KOPT-K1 (cell line): ENCODE results near the gene NCOA7.
"Not testable (repeated sequence)": the region's sequence is repeated elsewhere in the genome, so short reads cannot be mapped to it uniquely, and the experiment has no call there.

ENCODE experiments used
- H3K27ac ChIP-seq: fragments of 200-600 bp; sonication (generic); 2 replicates; pipeline ENCODE4 v1.5.1; 2016; ENCODE audit warnings: antibody characterized with exemption, mild to moderate bottlenecking, low read depth, low read length; ENCODE audit not compliant: poor library complexity, severe bottlenecking
- H3K36me3 ChIP-seq: fragments of 200-600 bp; sonication (generic); 2 replicates; pipeline ENCODE4 v1.5.1; 2017; ENCODE audit warnings: antibody characterized with exemption, mild to moderate bottlenecking, low read length, moderate library complexity; ENCODE audit not compliant: insufficient read depth
- H3K9me3 ChIP-seq: fragments of 200-600 bp; sonication (generic); 2 replicates; pipeline ENCODE4 v1.5.1; 2017; ENCODE audit warnings: antibody characterized with exemption, low read length, mild to moderate bottlenecking; ENCODE audit not compliant: insufficient read depth, poor library complexity, severe bottlenecking

Gene NCOA7

GRCh38 chr6:125843593-125843992 is 52.8 kb downstream of the NCOA7 start:
- Histone ChIP-seq H3K27ac (no peak overlapping the region), H3K36me3 (no peaks in the 10 kb centered on the region), H3K9me3 (no peaks in the 10 kb centered on the region)

GRCh38 chr6:125844989-125845388 is 54.2 kb downstream of the NCOA7 start:
- no peak overlapping the region for H3K27ac ChIP-seq
- no peaks in the 10 kb centered on the region for H3K9me3 ChIP-seq

GRCh38 chr6:125846292-125847024 is 55.7 kb downstream of the NCOA7 start:
- Histone ChIP-seq H3K9me3 (no peaks in the 10 kb centered on the region), H3K36me3 (no peaks in the 10 kb centered on the region), H3K27ac (no peak overlapping the region)

More at GRCh38 chr6:125844989-125845388, 54.2 kb downstream of the NCOA7 start:
- H3K36me3 ChIP-seq, result no peaks in the 10 kb centered on the region

GRCh38 chr6:125848286-125848685 is 57.5 kb downstream of the NCOA7 start:
- H3K36me3 ChIP-seq, H3K27ac ChIP-seq: not testable (repeated sequence)

GRCh38 chr6:125850361-125850760 is 59.6 kb downstream of the NCOA7 start:
- Histone ChIP-seq H3K9me3 (no peaks in the 10 kb centered on the region), H3K27ac (no peak overlapping the region)

More at GRCh38 chr6:125848286-125848685, 57.5 kb downstream of the NCOA7 start:
- H3K9me3 ChIP-seq, result not testable (repeated sequence)

GRCh38 chr6:125852587-125852986 is 61.8 kb downstream of the NCOA7 start:
- no peak overlapping the region for H3K27ac ChIP-seq
- H3K9me3 ChIP-seq, result no peaks in the 10 kb centered on the region
- H3K36me3 ChIP-seq, result no peaks in the 10 kb centered on the region; the same call in 1 of the 2 replicates

More at GRCh38 chr6:125850361-125850760, 59.6 kb downstream of the NCOA7 start:
- H3K36me3 ChIP-seq, result no peaks in the 10 kb centered on the region

GRCh38 chr6:125853168-125853567 is 62.4 kb downstream of the NCOA7 start:
- no peaks in the 10 kb centered on the region; the same call in 1 of the 2 replicates for H3K36me3 ChIP-seq
- no peak overlapping the region for H3K27ac ChIP-seq
- no peaks in the 10 kb centered on the region for H3K9me3 ChIP-seq

GRCh38 chr6:125853756-125854155 is 63.0 kb downstream of the NCOA7 start:
- H3K27ac ChIP-seq, result no peak overlapping the region
- H3K36me3 ChIP-seq, result no peaks in the 10 kb centered on the region; the same call in 1 of the 2 replicates

GRCh38 chr6:125854355-125854754 is 63.6 kb downstream of the NCOA7 start:
- H3K36me3 ChIP-seq, result no peaks in the 10 kb centered on the region; the same call in 1 of the 2 replicates
- H3K9me3 ChIP-seq, result no peaks in the 10 kb centered on the region
- no peak overlapping the region for H3K27ac ChIP-seq

More at GRCh38 chr6:125853756-125854155, 63.0 kb downstream of the NCOA7 start:
- H3K9me3 ChIP-seq, result no peaks in the 10 kb centered on the region

- H3K27ac ChIP-seq, result no peak overlapping the region
- H3K36me3 ChIP-seq, result no peaks in the 10 kb centered on the region; the same call in 1 of the 2 replicates
- no peaks in the 10 kb centered on the region for H3K9me3 ChIP-seq
These were observed 65.0 kb downstream of the NCOA7 start for GRCh38 chr6:125855783-125856182.

GRCh38 chr6:125857846-125858245 is 67.1 kb downstream of the NCOA7 start:
- H3K27ac ChIP-seq, result no peak overlapping the region
- no peaks in the 10 kb centered on the region; the same call in 1 of the 2 replicates for H3K36me3 ChIP-seq
- no peaks in the 10 kb centered on the region for H3K9me3 ChIP-seq

- Histone ChIP-seq H3K9me3 (no peaks in the 10 kb centered on the region), H3K27ac (no peak overlapping the region), H3K36me3 (no peaks in the 10 kb centered on the region; the same call in 1 of the 2 replicates)
These were observed 67.9 kb downstream of the NCOA7 start for GRCh38 chr6:125858427-125859320.

GRCh38 chr6:125859727-125860126 is 69.0 kb downstream of the NCOA7 start:
- H3K9me3 ChIP-seq, result no peaks in the 10 kb centered on the region
- H3K27ac ChIP-seq, result no peak overlapping the region
- H3K36me3 ChIP-seq, result no peaks in the 10 kb centered on the region; the same call in 1 of the 2 replicates

- H3K27ac ChIP-seq, result no peak overlapping the region
- no peaks in the 10 kb centered on the region for H3K9me3 ChIP-seq
- no peaks in the 10 kb centered on the region for H3K36me3 ChIP-seq
These were observed 72.3 kb downstream of the NCOA7 start for GRCh38 chr6:125863023-125863422.

GRCh38 chr6:125865015-125865414 is 74.3 kb downstream of the NCOA7 start:
- no peaks in the 10 kb centered on the region for H3K9me3 ChIP-seq
- no peak overlapping the region for H3K27ac ChIP-seq
- no peaks in the 10 kb centered on the region for H3K36me3 ChIP-seq
